Aorta (tissue), 5 donors: ENCODE results near the gene FGFR4. TPM values are rescaled to one million over a fixed set of nuclear protein-coding genes. Genes with fewer than 3 reads are reported as not detected.

Experiments used
- ATAC-seq: fragments of 200-7000 bp; cut with Tn5 transposase; one replicate; pipeline ENCODE4 v1.9.1; 2022; ENCODE audit warnings: moderate library complexity; ENCODE audit not compliant: low FRiP score
- DNase-seq, 2 donors: peaks; one replicate each; pipeline ENCODE4 v3.0.0-alpha.2; 2020
- H3K27ac ChIP-seq, 2 donors: one replicate each; pipeline ENCODE4 v1.5.1; 2013; ENCODE audit warnings: low read length in 2 of 2, mild to moderate bottlenecking in 2 of 2, moderate library complexity in 2 of 2, control low read depth in 1 of 2, inconsistent platforms in 1 of 2, low read depth in 1 of 2
- H3K27me3 ChIP-seq, 2 donors: one replicate each; pipeline ENCODE4 v1.6.1; 2013; ENCODE audit warnings: control low read depth in 1 of 2, low read length in 1 of 2, mild to moderate bottlenecking in 1 of 2, moderate library complexity in 1 of 2; ENCODE audit not compliant: insufficient read depth in 2 of 2, control insufficient read depth in 1 of 2
- H3K36me3 ChIP-seq, 2 donors: one replicate each; pipeline ENCODE4 v1.6.1; 2013; ENCODE audit warnings: control low read depth in 1 of 2, low read length in 1 of 2, mild to moderate bottlenecking in 1 of 2; ENCODE audit not compliant: insufficient read depth in 2 of 2, control insufficient read depth in 1 of 2
- H3K4me1 ChIP-seq, 2 donors: one replicate each; pipeline ENCODE4 v1.6.1; 2013; ENCODE audit warnings: low read length in 2 of 2, control low read depth in 1 of 2, mild to moderate bottlenecking in 1 of 2, moderate library complexity in 1 of 2; ENCODE audit not compliant: insufficient read depth in 2 of 2, control insufficient read depth in 1 of 2
- H3K4me3 ChIP-seq, 2 donors: one replicate each; pipeline ENCODE4 v1.5.1; 2013; ENCODE audit warnings: low read length in 2 of 2, control low read depth in 1 of 2, mild to moderate bottlenecking in 1 of 2
- H3K9me3 ChIP-seq: one replicate; pipeline ENCODE4 v1.6.1; 2013; ENCODE audit warnings: mild to moderate bottlenecking, low read length; ENCODE audit not compliant: control insufficient read depth
- WGBS, 2 donors: extraction: QIAGEN DNeasy Blood & Tissue Kit; methylation state at CpG; one replicate each; pipeline ENCODE4 v1.1.7; 2013; 5-methylcytosine and 5-hydroxymethylcytosine counted together
- intact Hi-C, 2 donors: fragments of 100-400 bp; cut with DNase I; formaldehyde crosslinking; loops; one replicate each; pipeline versions ENCODE4 v1.14.2 to v1.15.0; 2022
- polyA plus RNA-seq, 2 donors: library from polyadenylated mRNA; stranded (reverse); fragments of 200-250 nt; gene quantifications; one replicate each; pipeline ENCODE4 v1.2.3, GENCODE V29; 2013
- total RNA-seq, 2 donors: library from RNA; stranded (reverse); fragmentation: NEBNext Ultra II Directional; extraction: Animal tissue kit (Norgen Biotek cat#: 25700); gene quantifications; one replicate each; pipeline ENCODE4 v1.2.1, GENCODE V29; 2021
- donor health status: healthy with polysubstance abuse.
- donor health status: Bipolar disorder and iron deficiency.
- donor health status: DM: no; HTN: no; CAD: no.
- donor health status: DM: no; HTN: no; CAD: no.
- donor health status: DM: yes; HTN: yes; CAD: no.

FGFR4 gene
- total and polyA plus RNA-seq, 4 donors: 0.18 to 0.57 (median 0.36) TPM

DNA sequence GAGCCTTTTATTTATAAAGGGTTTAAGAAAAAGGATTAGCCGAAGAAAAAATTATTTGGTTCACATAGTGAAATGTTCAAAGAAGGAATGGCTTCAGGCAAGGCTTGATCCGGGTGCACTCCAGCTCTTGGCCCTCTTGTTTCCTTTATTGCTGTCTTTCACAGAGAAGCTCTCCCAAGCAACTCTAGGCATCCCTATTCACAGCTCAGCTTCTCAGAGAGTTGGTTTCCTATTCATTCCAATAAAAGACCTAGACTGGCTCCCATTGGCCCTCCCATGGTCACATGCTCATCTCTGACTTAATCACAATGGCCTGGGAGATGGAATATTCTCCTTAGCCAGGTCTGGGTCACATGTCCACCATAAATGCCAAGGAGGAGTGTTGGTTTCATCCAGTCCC is 9.4 kb upstream of the FGFR4 start:
- WGBS, 2 donors: 95 to 98% methylated on average over 2 of the region's 2 CpGs
- no peak for DNase-seq
- no peaks in the 10 kb centered on the region for H3K9me3 ChIP-seq
- intact Hi-C loops: no loop called here
- H3K4me3 ChIP-seq: no peak overlapping the region
- no peak overlapping the region for H3K27ac ChIP-seq
- H3K36me3 ChIP-seq: no peaks in the 10 kb centered on the region
- no peaks in the 10 kb centered on the region for H3K4me1 ChIP-seq
- no peak for ATAC-seq
- no peaks in the 10 kb centered on the region for H3K27me3 ChIP-seq

DNA sequence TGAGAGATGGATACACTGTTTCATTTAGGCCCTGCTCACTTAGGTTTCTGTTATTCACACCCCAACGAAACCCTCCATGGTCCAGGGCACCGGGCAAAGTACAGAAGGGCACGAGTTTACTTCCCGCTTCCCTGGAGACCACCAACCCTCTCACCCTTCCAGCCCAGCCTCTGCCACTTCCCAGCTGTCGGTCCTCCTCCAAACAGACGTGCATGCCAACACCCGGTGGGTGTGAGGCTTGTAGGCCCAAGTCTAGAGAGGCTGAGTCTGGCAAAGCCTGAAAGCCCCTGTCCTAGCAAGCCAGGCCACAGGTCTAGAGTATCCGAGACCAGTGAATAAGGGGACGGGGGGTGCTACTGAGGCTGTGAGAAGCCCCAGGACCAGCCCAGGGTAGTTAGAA is 7.1 kb upstream of the FGFR4 start:
- intact Hi-C loops: no loop called here
- Histone ChIP-seq H3K9me3 (no peaks in the 10 kb centered on the region), H3K27me3 (no peaks in the 10 kb centered on the region), H3K36me3 (no peaks in the 10 kb centered on the region), H3K27ac (no peak overlapping the region), H3K4me3 (no peak overlapping the region), H3K4me1 (no peaks in the 10 kb centered on the region)
- DNase-seq: no peak
- ATAC-seq: no peak
- WGBS, 2 donors: 68 to 75% methylated on average over 9 of the region's 9 CpGs

DNA sequence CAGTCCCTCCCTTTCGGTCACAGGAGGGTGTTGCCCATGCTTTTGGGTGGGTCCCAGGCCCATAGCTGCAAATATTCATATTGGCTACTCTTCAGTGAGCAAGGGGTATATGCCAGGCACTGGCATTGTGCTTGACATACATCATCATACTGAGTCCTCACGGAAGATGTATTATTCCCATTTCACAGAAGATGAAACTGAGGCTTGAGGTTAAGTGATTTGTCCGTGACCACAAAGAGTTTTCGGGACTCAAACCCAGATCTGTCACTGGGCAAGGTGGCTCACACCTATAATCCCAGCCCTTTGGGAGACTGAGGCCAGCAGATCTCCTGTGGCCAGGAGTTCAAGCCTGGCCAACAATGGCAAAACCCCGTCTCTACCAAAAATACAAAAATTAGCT is 6.5 kb upstream of the FGFR4 start:
- 72 to 77% methylated on average over 5 of the region's 5 CpGs for WGBS, 2 donors

DNA sequence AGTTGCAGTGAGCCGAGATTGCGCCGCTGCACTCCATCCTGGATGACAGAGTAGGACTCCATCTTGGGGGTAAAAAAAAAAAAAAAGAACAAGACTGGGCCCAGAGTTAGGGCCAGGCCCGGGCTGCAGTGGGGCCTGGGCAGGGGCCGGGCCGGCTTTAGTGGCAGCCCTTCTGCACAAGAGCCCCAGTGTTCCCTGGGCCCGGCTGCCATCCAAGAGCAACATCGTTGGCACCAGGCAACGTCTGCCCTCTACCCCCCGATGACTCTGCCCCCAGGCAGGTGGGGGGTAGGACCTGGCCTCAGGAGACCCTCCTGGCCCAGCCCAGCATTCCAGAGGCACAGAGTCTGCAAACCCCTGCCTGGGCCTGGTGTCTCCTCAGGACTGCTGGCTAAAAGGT is 4.9 kb upstream of the FGFR4 start:
- Histone ChIP-seq H3K4me1 (no peaks in the 10 kb centered on the region), H3K36me3 (no peaks in the 10 kb centered on the region), H3K9me3 (no peaks in the 10 kb centered on the region), H3K27me3 (no peaks in the 10 kb centered on the region), H3K27ac (no peak overlapping the region), H3K4me3 (no peak overlapping the region)
- DNase-seq (no peak), ATAC-seq (no peak)
- intact Hi-C loops: no loop called here
- WGBS, 2 donors: 47 to 54% methylated on average over 10 of the region's 10 CpGs

More for the DNA sequence above, 6.5 kb upstream of the FGFR4 start:
- intact Hi-C loops: no loop called here
- no peaks in the 10 kb centered on the region for H3K27me3 ChIP-seq
- H3K4me3 ChIP-seq: no peak overlapping the region
- H3K27ac ChIP-seq: no peak overlapping the region
- no peaks in the 10 kb centered on the region for H3K9me3 ChIP-seq
- no peaks in the 10 kb centered on the region for H3K36me3 ChIP-seq
- ATAC-seq (no peak), DNase-seq (no peak)
- H3K4me1 ChIP-seq: no peaks in the 10 kb centered on the region

DNA sequence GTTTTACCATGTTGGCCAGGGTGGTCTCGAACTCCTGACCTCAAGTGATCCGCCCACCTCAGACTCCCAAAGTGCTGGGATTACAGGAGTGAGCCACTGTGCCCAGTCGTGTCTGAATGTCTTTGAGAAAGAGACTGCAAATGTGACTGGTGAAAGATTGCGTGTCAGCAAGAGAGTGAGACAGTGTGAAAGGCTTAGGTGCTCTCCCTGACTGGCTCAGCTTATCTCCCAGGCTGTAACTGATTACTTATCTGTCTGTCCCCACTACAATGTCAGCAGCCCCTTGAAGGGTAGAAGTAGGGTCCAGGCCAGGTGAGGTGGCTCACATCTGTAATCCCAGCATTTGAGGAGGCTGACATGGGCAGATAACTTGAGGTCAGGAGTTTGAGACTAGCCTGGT is 3.4 kb upstream of the FGFR4 start:
- H3K4me1 ChIP-seq: no peaks in the 10 kb centered on the region
- intact Hi-C loops: no loop called here
- no peak overlapping the region for H3K4me3 ChIP-seq
- H3K27me3 ChIP-seq: no peaks in the 10 kb centered on the region
- H3K27ac ChIP-seq: no peak overlapping the region
- no peak for DNase-seq
- H3K9me3 ChIP-seq: no peaks in the 10 kb centered on the region
- ATAC-seq: no peak
- no peaks in the 10 kb centered on the region for H3K36me3 ChIP-seq
- WGBS, 2 donors: 62 to 64% methylated on average over 4 of the region's 4 CpGs

DNA sequence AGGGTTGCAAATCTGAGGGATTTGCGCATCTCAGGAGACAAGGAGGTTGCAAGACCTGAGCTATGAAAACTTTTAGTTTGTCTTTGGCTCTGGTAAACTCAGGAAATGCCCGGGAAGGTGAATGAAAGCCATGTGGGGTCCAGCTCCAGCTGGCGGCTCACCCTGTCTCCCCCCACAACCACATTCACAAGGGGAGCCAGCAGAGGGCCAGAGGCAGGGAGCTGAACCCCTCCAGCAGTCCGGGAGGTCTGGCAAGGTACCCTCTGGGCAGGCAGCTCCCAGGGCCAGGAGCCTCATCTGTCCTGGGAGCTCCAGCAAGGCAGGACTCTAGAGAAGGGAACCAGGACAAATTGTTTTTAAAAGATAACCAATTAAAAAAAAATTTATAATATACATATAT is 2.5 kb upstream of the FGFR4 start:
- no peaks in the 10 kb centered on the region for H3K36me3 ChIP-seq
- 36 to 40% methylated on average over 4 of the region's 4 CpGs for WGBS, 2 donors
- no peak overlapping the region for H3K4me3 ChIP-seq
- DNase-seq (no peak), ATAC-seq (no peak)
- H3K4me1 ChIP-seq: no peaks in the 10 kb centered on the region
- intact Hi-C loops: no loop called here
- no peaks in the 10 kb centered on the region for H3K9me3 ChIP-seq
- no peaks in the 10 kb centered on the region for H3K27me3 ChIP-seq
- no peak overlapping the region for H3K27ac ChIP-seq

DNA sequence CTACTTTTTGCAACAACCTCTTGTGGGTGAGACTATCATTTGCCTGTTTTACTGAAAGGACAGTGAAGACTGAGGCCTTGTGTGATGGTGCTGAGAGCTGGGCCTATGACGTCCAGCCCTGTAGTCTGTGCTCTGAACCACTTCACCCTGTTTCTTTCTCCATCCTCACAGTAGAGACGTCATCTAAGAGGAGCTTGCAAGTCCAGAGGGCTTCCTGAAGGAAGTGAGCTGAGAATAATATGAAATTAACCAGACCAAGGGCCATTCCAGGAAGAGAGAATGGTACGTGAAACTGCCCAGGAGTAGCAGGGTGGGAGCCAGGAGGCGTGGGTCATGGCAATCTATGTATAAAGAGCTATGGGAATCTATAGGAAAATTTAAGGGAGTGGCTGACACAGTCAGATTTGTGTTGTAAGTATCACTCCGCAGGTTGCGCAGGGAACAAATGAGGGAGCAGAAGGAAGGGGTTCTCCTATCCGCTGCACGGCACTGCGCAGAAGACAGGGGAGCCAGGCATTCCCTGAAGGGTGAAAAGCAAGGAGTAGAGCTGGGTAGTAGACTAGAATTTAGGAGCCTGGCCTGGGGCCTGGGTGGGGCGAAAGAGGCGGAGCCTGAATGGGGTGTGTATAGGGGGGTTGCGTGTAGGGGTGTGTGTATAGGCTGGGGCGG is 596 bp upstream of the FGFR4 start:
- no peak overlapping the region for H3K4me3 ChIP-seq
- WGBS, 2 donors: 45 to 47% methylated on average over 13 of the region's 13 CpGs
- H3K4me1 ChIP-seq: no peaks in the 10 kb centered on the region
- H3K9me3 ChIP-seq: no peaks in the 10 kb centered on the region
- intact Hi-C loops: no loop called here
- DNase-seq (no peak), ATAC-seq (peak; percentile 8)
- H3K27me3 ChIP-seq: no peaks in the 10 kb centered on the region
- no peak overlapping the region for H3K27ac ChIP-seq
- H3K36me3 ChIP-seq: no peaks in the 10 kb centered on the region

DNA sequence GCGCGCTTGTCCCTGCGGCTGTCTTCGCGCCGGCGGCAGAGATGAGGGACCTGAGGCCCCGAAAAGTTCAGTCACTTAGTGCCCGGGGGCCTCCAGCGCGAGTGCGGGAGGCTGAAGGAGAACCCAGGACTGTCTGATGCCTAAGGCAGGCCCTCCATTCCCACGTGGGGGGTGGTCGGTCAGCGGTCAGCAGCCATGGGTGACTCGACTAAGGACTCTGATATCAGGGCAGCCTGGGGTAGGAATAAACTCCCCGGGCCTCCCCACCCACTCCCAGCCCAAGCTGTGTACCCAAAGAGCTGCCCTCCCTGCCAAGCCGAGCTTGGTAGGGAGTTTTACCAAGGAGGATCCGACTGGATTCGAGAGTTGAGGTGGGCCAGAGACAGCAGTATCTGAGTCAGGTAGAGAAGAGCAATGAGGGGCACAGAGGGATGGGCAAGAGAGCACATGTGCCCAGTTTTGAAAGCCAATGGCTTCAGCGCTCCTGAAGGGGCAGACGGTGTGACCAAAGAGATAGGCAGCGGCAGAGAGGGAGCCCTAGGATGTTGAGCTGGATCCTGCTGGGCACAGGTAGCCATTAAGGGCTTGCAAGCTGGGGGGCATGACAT is 787 bp downstream of the FGFR4 start:
- intact Hi-C loops: no loop called here
- DNase-seq (no peak), ATAC-seq (no peak)
- Histone ChIP-seq H3K27ac (no peak overlapping the region), H3K36me3 (no peaks in the 10 kb centered on the region), H3K9me3 (no peaks in the 10 kb centered on the region), H3K4me1 (no peaks in the 10 kb centered on the region), H3K27me3 (no peaks in the 10 kb centered on the region), H3K4me3 (no peak overlapping the region)
- WGBS, 2 donors: 23 to 24% methylated on average over 22 to 23 of the region's 23 CpGs

DNA sequence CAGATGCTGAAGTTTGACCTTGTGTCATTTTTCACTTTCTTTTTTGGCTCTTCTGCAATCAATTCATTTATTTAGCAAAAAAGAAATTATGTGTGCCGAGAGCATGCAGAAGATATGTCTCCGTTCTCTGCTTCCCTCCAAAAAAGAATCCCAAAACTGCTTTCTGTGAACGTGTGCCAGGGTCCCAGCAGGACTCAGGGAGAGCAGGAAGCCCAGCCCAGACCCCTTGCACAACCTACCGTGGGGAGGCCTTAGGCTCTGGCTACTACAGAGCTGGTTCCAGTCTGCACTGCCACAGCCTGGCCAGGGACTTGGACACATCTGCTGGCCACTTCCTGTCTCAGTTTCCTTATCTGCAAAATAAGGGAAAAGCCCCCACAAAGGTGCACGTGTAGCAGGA is 2.4 kb downstream of the FGFR4 start:
- 63 to 68% methylated on average over 5 of the region's 5 CpGs for WGBS, 2 donors
- ATAC-seq (no peak), DNase-seq (no peak)
- Histone ChIP-seq H3K36me3 (no peaks in the 10 kb centered on the region), H3K4me1 (no peaks in the 10 kb centered on the region), H3K27me3 (no peaks in the 10 kb centered on the region), H3K27ac (no peak overlapping the region), H3K4me3 (no peak overlapping the region), H3K9me3 (no peaks in the 10 kb centered on the region)
- intact Hi-C loops: no loop called here
